SHP77 treated with DMSO at 0.1 percent for 48 hours (cell line): ENCODE measurements around the gene ADAMTSL4.
A peak's percentile ranks its signal among the peaks of the same experiment; 100 is the strongest.
"Not testable (repeated sequence)": the region's sequence is repeated elsewhere in the genome, so short reads cannot be mapped to it uniquely, and the experiment has no call there.

ENCODE experiments used
- DNase-seq: peaks from one replicate; lab custom pipeline; 2025; lab: John Stamatoyannopoulos, UW

Gene ADAMTSL4

DNA sequence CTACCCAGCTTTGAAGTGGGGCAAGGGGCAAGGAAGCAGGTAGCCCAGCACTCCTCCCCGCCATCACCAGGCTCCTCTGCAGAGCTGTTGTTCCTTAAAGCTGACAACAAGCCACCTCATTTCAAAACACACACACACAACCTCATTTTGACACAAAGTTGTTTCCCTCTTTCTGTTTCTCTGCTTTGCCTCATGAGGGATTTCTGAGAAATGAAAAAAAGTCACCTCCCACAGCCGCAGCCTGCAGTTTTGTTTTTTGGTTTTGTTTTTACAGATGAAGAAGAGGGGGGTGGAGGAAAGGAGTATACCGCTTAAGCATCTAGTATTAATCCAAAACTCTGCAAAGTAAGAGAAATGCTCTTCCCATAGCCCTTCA lies 18.1 kb downstream of the ADAMTSL4 start:
- no peak for DNase-seq

GRCh38 chr1:150567717-150568593 lies 18.7 kb downstream of the ADAMTSL4 start:
- DNase-seq, result peak; percentile 79

DNA sequence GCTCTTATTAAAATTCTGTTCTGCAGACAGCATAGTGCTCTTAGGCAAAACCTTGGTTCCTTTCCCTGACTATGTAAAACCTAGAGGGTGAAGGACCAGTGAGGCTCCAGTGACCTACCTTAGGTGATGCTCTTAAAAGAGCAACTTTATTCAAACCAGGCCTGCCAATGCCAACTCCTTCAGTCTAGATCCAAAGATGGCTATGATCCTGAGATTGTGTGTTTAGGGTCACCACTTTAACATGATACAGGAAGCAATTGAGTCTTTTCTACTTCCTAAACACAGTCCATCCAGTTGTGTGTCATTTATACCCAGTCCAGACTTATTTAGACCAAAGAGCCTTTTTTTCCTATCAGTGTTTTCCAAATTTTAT lies 19.4 kb downstream of the ADAMTSL4 start:
- no peak for DNase-seq

- DNase-seq, result no peak
Observed at GRCh38 chr1:150572918-150573647, 23.9 kb downstream of the ADAMTSL4 start.

- not testable (repeated sequence) for DNase-seq
Observed at GRCh38 chr1:150573648-150574071, 24.5 kb downstream of the ADAMTSL4 start.

GRCh38 chr1:150574260-150575071 lies 25.3 kb downstream of the ADAMTSL4 start:
- DNase-seq, result no peak

- no peak for DNase-seq
Observed at GRCh38 chr1:150575072-150575489, 25.9 kb downstream of the ADAMTSL4 start.

- no peak for DNase-seq
Observed at GRCh38 chr1:150575518-150576366, 26.5 kb downstream of the ADAMTSL4 start.

GRCh38 chr1:150576367-150576711 lies 27.1 kb downstream of the ADAMTSL4 start:
- no peak for DNase-seq

- DNase-seq, result no peak
Observed at GRCh38 chr1:150576794-150577556, 27.8 kb downstream of the ADAMTSL4 start.

DNA sequence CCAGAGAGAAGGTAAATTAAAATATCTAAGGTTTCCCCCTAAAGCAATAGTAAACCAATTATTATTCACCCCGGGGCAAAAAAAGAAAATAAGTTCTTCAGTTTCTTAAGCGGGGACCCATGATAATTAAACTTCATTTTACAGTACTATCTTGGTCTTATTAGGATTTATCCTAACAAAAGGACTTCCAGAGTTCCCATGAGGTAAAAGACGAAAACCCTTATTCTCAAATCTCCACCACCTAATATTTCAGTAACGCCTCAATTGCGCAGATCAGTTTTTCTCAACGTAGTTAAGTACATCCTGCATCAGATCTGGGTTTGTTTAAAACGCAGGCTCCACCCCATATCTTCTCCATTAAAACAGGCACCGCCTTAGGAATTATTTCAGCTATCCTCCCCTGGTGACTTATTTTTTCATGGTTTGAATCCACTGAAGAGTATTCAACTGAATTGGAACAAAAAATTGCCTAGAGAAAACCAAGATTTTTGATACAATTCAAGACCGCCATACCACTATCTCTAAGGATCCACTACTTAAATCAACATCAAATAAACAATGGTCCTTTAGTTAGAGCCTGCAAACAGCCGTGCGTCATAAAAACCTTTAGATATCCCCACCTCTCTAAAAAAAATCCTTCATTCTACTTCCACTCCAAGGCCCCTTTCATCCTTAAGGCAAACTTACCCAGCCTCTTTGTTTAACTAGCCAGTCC lies 28.5 kb downstream of the ADAMTSL4 start:
- no peak for DNase-seq

GRCh38 chr1:150578272-150579109 lies 29.3 kb downstream of the ADAMTSL4 start:
- DNase-seq, result peak; percentile 38

DNA sequence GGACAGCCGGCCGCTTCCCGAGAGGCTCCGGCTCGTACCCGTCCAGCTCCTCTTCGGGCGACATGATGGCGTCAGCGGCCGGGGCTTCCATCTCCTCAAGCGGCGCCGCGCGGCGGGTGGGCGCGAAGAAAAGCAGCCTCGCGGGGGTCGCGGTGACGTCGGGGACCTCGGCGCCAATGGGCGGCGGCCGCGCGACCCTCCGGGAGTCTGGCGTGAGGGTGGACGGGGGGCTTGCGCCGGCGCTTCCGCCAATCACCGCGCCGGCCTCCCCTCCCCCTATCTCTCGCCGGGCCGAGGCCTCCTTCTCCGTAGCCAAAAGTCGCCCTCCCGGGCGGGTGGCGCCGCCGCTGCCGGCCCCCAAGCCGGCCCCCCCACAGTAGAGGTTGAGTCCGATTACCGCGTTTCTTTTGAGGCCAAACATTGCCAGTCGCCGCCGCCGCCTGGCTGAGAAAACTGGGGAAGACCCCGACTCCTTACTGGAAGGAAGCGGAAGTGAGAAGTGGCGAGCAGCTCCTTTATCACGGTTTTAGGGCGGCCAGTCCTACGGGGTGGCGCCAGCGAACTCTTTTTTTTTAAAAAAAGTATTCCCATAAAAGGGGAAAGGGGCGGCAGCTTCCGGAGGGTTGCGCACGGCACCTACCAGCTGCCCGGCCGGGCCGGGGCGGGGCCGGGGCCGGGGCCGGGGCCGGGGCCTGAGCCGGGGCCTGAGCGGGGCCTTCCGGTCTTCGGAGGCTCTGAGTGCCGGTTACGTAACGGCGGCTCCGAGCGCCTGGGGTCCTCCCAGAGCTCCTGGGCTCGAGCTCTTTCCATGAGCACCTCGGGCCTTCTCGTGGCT lies 30.1 kb downstream of the ADAMTSL4 start, which contains the start of gene MCL1:
Gene MCL1, minus strand, starts transcription at position 501 of the 835 bp plus-strand sequence. Its CDS starts 80 bp downstream, at position 421.
- peak; percentile 99 for DNase-seq

DNA sequence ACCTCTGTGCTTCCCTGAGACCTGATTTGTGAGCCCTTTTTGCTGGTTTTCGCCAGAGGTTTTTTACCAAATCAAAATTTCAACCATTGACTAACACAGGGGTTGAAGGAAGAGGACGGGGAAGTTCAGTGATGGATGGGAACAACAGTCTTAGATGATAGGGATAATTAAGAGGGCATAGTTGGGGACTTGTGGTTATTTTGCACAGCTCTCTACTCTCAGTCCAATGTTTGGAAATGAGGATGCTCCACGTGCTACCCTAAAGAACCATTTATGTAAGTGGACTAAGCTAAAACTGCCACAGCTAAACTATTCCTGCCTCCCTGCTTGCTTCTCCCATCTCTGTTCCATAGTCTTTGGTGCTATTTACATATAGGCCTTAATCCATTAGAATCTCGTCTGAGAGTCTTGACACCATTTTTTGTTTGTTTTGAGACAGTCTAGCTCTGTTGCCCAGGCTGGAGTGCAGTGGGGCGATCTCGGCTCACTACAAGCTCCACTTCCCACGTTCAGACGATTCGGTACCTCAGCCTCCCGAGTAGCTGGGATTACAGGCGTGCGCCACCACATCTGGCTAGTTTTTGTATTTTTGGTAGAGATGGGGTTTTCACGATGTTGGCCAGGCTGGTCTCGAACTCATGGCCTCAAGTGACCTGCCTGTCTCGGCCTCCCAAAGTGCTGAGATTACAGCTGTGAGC lies 30.9 kb downstream of the ADAMTSL4 start:
- no peak for DNase-seq

GRCh38 chr1:150580966-150581365 lies 31.8 kb downstream of the ADAMTSL4 start:
- DNase-seq, result not testable (repeated sequence)

DNA sequence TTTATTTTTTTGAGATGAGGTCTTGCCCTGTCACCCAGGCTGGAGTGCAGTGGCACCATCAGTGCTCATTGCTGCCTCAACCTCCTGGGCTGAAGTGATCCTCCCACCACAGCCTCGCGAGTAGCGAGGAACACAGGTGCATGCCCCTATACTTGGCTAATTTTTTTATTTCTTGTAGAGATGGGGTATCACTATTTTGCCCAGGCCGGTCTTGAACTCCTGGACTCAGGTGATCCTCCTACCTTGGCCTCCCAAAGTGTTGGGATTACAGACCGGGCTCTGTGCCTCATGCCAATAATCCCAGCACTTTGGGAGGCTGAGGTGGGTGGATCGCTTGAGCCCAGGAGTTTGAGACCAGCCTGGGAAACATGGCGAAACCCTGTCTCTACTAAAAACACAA lies 32.2 kb downstream of the ADAMTSL4 start:
- not testable (repeated sequence) for DNase-seq

- DNase-seq, result not testable (repeated sequence)
Observed at GRCh38 chr1:150581962-150582361, 32.8 kb downstream of the ADAMTSL4 start.
